OCI-LY7 (cell line): ENCODE measurements around the gene MEIOC.

Experiments
- EZH2phosphoT487 ChIP-seq: fragments of 200-600 bp; sonication (generic); IDR thresholded peaks from 2 replicates; pipeline ENCODE4 v1.6.1; 2018; ENCODE audit warnings: low read depth, borderline replicate concordance, mild to moderate bottlenecking, mixed run types, antibody characterized with exemption, low read length, moderate library complexity, mixed read lengths
- TF ChIP-seq, protein P1 (sequence below): fragments of 200-600 bp; sonication (generic); conservative IDR thresholded peaks from 2 replicates; pipeline ENCODE4 v1.5.1; 2014; ENCODE audit warnings: mild to moderate bottlenecking, antibody characterized with exemption, low read length, moderate library complexity, mixed read lengths

DNA sequence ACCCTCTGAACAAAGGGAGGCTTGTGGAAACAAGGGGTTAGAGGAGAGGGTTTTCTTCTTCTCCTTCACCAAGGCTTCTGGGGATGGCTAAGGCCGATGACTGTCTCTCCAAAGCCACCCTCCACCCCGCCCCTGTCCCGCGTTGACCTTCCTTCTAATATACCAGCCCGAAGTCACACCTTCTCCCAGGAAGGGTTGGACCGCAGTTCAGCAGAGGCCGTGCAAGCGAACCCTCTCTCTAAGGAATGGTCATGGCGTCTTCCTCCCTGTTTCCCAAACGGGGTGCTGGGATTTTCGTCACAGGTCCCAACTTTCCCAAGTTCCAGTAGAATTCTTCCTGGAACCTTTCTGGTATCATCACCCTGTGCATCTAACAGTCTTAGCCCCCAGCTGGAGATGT, 49.6 kb upstream of the MEIOC start:
- TF ChIP-seq, protein P1, sequence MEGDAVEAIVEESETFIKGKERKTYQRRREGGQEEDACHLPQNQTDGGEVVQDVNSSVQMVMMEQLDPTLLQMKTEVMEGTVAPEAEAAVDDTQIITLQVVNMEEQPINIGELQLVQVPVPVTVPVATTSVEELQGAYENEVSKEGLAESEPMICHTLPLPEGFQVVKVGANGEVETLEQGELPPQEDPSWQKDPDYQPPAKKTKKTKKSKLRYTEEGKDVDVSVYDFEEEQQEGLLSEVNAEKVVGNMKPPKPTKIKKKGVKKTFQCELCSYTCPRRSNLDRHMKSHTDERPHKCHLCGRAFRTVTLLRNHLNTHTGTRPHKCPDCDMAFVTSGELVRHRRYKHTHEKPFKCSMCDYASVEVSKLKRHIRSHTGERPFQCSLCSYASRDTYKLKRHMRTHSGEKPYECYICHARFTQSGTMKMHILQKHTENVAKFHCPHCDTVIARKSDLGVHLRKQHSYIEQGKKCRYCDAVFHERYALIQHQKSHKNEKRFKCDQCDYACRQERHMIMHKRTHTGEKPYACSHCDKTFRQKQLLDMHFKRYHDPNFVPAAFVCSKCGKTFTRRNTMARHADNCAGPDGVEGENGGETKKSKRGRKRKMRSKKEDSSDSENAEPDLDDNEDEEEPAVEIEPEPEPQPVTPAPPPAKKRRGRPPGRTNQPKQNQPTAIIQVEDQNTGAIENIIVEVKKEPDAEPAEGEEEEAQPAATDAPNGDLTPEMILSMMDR = no peak
- TF ChIP-seq EZH2phosphoT487 = no peak
